ENCODE results near the gene RANBP10. TPM values are rescaled to one million over a fixed set of nuclear protein-coding genes. Genes with fewer than 3 reads are reported as not detected.
"Not testable (repeated sequence)": the region's sequence is repeated elsewhere in the genome, so short reads cannot be mapped to it uniquely, and the experiment has no call there.

Gene RANBP10
- total and polyA plus RNA-seq, 5 donors = 6.9 to 16.3 (median 11.6) TPM

DNA sequence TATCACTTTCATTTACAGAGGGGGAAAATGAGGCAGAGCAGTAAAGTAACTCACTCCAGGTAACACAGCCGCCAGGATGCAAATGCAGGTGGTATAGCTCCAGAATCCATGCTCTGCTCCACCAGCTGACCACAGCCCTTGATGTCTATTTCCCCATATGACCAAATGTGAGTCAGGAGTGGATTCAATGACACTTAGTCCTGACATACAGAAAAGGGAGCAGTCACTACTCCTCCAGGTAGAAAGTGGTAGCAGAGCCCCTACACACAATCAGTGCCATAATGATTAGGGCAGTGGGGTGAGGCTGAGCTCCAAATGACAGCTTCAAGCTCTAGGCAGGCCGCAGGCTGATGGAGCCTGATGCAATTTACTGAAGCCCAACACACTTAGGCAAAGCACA lies 44.0 kb downstream of the RANBP10 start:
- Histone ChIP-seq H3K27ac (ENCODE audit: low read length) (no peak overlapping the region), H3K27me3 (ENCODE audit: control insufficient read depth, insufficient read depth) (no peaks in the 10 kb centered on the region), H3K4me1 (ENCODE audit: control insufficient read depth, insufficient read depth, low read length) (no peaks in the 10 kb centered on the region), H3K4me3 (ENCODE audit: low read length) (no peak overlapping the region), H3K9me3 (ENCODE audit: control insufficient read depth, low read length) (no peaks in the 10 kb centered on the region)
- WGBS = 98% methylated on average over 2 of the region's 2 CpGs
- ATAC-seq (no peak), DNase-seq (no peak)
- intact Hi-C loops (cut with DNase I) = no loop called here

DNA sequence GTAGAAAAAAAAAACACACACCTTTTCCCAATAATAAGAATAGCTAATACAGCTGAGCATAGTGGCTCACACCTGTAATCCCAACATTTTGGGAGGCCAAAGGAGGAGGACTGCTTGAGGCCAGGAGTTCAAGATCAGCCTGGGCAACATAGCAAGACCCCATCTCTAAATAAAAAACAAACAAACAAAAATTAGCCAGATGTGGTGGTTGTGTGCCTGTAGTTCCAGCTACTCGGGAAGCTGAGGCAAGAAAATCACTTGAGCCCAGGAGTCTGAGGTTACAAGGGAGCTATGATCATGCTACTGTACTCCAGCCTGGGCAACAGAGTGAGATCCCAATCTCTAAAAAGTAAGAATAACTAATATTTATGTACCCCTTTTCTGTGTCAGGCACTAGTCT lies 44.4 kb downstream of the RANBP10 start:
- no peaks in the 10 kb centered on the region for H3K9me3 ChIP-seq (ENCODE audit: control insufficient read depth, low read length)
- H3K27ac ChIP-seq (ENCODE audit: low read length) = no peak overlapping the region
- 95% methylated on average over 1 of the region's 1 CpG for WGBS
- ATAC-seq (no peak), DNase-seq (no peak)
- no peak overlapping the region for H3K4me3 ChIP-seq (ENCODE audit: low read length)
- intact Hi-C loops (cut with DNase I) = no loop called here
- no peaks in the 10 kb centered on the region for H3K4me1 ChIP-seq (ENCODE audit: control insufficient read depth, insufficient read depth, low read length)
- H3K27me3 ChIP-seq (ENCODE audit: control insufficient read depth, insufficient read depth) = no peaks in the 10 kb centered on the region

DNA sequence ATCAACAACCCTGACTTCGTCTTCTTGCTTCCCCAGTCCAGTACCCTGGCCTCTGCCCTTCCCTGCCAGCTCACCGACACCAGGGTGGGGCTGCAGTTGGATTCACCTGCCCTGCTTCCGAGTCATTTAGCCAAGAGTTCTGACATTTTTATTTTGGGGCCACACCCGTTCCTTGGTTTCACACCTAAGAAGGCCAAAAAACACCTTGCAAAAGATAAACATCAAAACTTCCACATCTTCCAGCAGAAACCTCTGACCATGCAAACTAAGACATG lies 45.5 kb downstream of the RANBP10 start:
- ATAC-seq (no peak), DNase-seq (no peak)
- H3K27me3 ChIP-seq (ENCODE audit: control insufficient read depth, insufficient read depth) = no peaks in the 10 kb centered on the region
- H3K27ac ChIP-seq (ENCODE audit: low read length) = no peak overlapping the region
- H3K9me3 ChIP-seq (ENCODE audit: control insufficient read depth, low read length) = no peaks in the 10 kb centered on the region
- 84% methylated on average over 4 of the region's 4 CpGs for WGBS
- H3K4me1 ChIP-seq (ENCODE audit: control insufficient read depth, insufficient read depth, low read length) = no peaks in the 10 kb centered on the region
- no peak overlapping the region for H3K4me3 ChIP-seq (ENCODE audit: low read length)
- intact Hi-C loops (cut with DNase I) = no loop called here

DNA sequence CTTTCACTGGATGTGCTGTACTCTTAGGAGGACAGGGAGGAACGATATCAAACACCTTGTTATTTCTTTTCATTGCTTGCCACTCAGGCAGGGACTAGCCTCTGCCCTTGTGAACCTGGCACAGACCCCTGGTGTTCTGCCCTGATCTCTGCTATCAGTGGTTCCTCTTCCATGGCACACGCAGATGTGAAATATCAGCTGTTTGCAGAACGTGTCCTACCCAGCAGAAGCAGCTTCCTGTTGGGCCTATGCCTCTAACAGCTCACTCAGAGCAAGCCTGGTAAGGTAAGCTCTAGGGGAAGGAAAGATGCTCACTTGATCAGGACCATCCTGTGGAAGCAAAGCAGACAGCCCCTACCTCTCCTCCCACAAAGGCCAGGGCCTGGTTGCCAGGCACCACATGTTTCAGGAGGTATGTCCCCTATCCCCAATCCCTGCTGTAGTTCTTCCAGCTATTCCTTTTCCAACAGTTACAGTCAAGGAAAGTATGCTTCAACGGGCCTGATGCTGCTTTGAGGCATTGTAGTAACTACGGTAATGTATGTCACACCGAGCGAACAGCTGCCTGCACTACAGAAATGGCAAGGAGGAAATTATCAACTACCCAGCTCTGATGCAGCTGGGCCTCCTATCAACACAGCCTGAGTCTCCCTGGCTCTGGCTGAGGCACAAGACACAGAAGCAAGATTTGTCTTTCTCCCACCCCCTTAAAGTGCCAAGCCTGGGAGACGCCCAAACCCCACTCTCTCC lies 46.0 kb downstream of the RANBP10 start:
- intact Hi-C loops (cut with DNase I) = no loop called here
- H3K4me3 ChIP-seq (ENCODE audit: low read length) = no peak overlapping the region
- no peaks in the 10 kb centered on the region for H3K9me3 ChIP-seq (ENCODE audit: control insufficient read depth, low read length)
- H3K27me3 ChIP-seq (ENCODE audit: control insufficient read depth, insufficient read depth) = no peaks in the 10 kb centered on the region
- H3K27ac ChIP-seq (ENCODE audit: low read length) = no peak overlapping the region
- H3K4me1 ChIP-seq (ENCODE audit: control insufficient read depth, insufficient read depth, low read length) = no peaks in the 10 kb centered on the region
- DNase-seq (no peak), ATAC-seq (peak in 1 of 2 donors; percentile 20)
- 62% methylated on average over 8 of the region's 8 CpGs for WGBS

DNA sequence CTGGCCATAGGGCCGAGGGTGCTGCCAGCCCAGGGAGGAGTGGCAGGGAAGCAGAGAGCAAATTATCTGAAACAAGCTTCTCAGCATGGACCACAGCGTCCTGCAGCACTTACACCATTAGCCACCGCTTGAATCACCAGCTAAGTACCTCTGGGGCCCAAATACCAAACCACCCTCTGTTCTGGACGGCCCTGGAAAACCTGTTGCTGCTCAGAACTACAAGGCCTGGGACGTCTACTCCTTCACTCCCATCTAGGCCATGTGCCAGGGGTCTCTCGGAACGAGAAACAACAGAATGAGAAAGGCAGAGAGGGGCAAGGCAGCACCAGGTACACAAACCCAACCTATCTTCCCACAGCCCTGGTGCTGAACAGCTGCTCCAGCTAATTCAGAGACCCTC lies 47.4 kb downstream of the RANBP10 start:
- H3K27ac ChIP-seq (ENCODE audit: low read length) = no peak overlapping the region
- no peaks in the 10 kb centered on the region for H3K4me1 ChIP-seq (ENCODE audit: control insufficient read depth, insufficient read depth, low read length)
- H3K4me3 ChIP-seq (ENCODE audit: low read length) = no peak overlapping the region
- WGBS = 86% methylated on average over 7 of the region's 7 CpGs
- DNase-seq (no peak), ATAC-seq (no peak)
- no peaks in the 10 kb centered on the region for H3K27me3 ChIP-seq (ENCODE audit: control insufficient read depth, insufficient read depth)
- intact Hi-C loops (cut with DNase I) = no loop called here
- no peaks in the 10 kb centered on the region for H3K9me3 ChIP-seq (ENCODE audit: control insufficient read depth, low read length)

DNA sequence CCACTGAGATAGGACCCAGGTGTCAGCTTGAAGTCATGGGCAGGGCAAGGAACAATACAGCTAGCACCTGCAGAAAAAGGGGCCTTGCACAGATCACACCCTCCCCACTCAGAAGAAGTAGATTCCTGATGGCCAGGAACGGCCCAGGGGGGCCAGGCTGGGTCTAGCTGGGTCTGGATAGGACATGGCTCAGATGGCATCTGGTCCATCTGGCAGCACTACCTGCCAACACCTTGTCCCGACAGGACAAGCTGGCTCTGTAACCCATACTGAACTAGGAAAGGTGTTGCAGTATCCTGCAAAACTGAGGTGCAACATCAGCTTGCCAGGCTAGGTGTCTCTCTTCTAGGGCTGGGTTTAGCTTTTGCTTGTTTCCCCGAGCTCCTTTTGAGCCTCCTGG lies 48.4 kb downstream of the RANBP10 start:
- intact Hi-C loops (cut with DNase I) = no loop called here
- ATAC-seq = no peak
- H3K27ac ChIP-seq (ENCODE audit: low read length) = no peak overlapping the region
- WGBS = 93% methylated on average over 3 of the region's 3 CpGs
- no peaks in the 10 kb centered on the region for H3K4me1 ChIP-seq (ENCODE audit: control insufficient read depth, insufficient read depth, low read length)
- no peaks in the 10 kb centered on the region for H3K27me3 ChIP-seq (ENCODE audit: control insufficient read depth, insufficient read depth)
- H3K4me3 ChIP-seq (ENCODE audit: low read length) = no peak overlapping the region
- no peak for DNase-seq
- H3K9me3 ChIP-seq (ENCODE audit: control insufficient read depth, low read length) = no peaks in the 10 kb centered on the region

DNA sequence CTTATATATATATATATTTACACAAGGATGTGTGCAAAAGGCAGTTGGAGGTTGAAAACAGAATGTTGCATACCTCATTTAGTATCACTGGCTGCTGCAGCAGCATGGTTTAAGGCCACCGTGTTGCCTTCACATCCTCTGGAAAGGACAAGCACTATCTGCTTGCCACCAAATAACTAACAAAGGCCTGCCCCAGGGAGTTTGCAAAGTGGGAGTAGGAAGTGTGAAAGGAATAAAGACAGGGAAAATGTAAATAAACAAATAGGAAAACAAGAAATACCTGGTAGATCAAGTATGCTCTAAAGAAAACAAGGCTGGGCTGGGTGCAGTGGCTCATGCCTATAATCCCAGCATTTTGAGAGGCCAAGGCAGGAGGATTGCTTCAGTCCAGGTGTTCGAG lies 53.7 kb downstream of the RANBP10 start:
- Histone ChIP-seq H3K9me3 (ENCODE audit: control insufficient read depth, low read length) (no peaks in the 10 kb centered on the region), H3K27me3 (ENCODE audit: control insufficient read depth, insufficient read depth) (no peaks in the 10 kb centered on the region), H3K4me1 (ENCODE audit: control insufficient read depth, insufficient read depth, low read length) (no peaks in the 10 kb centered on the region), H3K27ac (ENCODE audit: low read length) (no peak overlapping the region), H3K4me3 (ENCODE audit: low read length) (no peak overlapping the region)
- DNase-seq (no peak), ATAC-seq (no peak)
- 74% methylated on average over 2 of the region's 2 CpGs for WGBS
- intact Hi-C loops (cut with DNase I) = no loop called here

DNA sequence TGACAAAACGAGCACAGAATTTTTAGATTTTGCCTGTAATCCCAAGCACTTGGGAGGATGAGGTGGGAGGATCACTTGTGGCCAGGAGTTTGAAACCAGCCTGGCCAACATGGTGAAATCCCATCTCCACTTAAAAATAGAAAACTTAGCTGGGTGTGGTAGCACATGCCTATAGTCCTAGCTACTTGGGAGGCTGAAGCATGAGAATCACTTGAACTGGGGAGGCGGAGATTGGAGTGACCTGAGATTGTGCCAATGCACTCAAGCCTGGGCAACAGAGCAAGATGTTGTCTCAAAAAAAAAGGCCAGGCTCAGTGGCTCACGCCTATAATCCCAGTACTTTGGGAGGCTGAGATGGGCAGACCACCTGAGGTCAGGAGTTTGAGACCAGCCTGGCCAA lies 55.0 kb downstream of the RANBP10 start:
- H3K4me3 ChIP-seq (ENCODE audit: low read length); H3K27me3 ChIP-seq (ENCODE audit: control insufficient read depth, insufficient read depth); intact Hi-C loops (cut with DNase I); H3K9me3 ChIP-seq (ENCODE audit: control insufficient read depth, low read length); H3K27ac ChIP-seq (ENCODE audit: low read length); ATAC-seq; DNase-seq; H3K4me1 ChIP-seq (ENCODE audit: control insufficient read depth, insufficient read depth, low read length): not testable (repeated sequence)
- over 99% methylated on average over 3 of the region's 3 CpGs for WGBS

DNA sequence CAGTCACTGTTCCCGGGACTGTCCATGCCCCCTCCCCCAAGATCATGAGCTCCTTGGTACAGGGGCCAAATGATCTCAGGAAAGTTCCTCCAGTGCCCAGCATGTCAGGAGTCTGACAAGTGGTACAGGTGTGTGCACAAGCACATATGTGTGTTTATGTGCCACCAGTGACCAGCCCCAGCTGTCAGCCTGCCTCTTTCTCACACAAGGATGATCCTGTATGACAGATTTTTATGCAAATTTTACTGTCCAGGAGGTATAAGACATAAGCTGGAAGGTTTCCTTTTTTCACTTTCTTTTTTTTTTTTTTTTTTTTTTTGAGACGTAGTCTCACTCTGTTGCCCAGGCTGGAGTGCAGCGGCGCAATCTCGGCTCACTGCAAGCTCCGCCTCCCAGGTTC lies 55.9 kb downstream of the RANBP10 start:
- Histone ChIP-seq H3K4me1 (ENCODE audit: control insufficient read depth, insufficient read depth, low read length) (no peaks in the 10 kb centered on the region), H3K27me3 (ENCODE audit: control insufficient read depth, insufficient read depth) (no peaks in the 10 kb centered on the region), H3K9me3 (ENCODE audit: control insufficient read depth, low read length) (no peaks in the 10 kb centered on the region), H3K27ac (ENCODE audit: low read length) (no peak overlapping the region), H3K4me3 (ENCODE audit: low read length) (no peak overlapping the region)
- ATAC-seq (peak in 1 of 2 donors; percentile 18), DNase-seq (no peak)
- WGBS = 96% methylated on average over 6 of the region's 6 CpGs
- intact Hi-C loops (cut with DNase I) = no loop called here

DNA sequence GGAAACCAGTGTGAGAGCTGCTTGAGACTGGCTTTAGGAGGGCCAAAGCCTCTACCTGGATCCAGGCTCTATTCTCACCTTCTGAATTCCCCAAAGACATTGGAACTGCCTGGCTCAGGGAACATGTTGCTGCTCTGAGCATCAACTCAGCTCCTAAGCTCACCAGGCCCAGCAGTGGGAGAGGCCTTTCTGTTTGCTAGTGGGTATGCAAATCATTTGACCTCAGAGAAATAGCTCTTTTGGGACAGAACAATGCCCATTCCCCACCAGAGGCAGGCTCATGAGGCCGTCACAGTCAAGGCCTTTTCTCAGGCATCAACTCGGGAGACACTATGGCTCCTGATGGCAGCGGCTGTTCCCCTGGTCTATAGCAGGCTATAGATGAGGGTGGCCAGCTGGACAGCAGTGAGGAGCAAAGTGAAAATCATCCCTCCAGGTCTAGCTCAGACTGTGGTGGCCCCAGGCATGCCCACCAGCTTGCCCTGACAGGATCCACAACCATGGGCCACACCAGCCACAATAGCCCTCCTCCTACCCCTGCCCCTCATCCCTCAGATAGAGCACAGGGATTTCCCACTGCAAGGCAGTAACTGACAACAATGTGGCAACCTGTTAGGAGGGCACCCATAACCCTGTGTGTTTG lies 56.8 kb downstream of the RANBP10 start:
- H3K27me3 ChIP-seq (ENCODE audit: control insufficient read depth, insufficient read depth) = no peaks in the 10 kb centered on the region
- 92% methylated on average over 3 of the region's 3 CpGs for WGBS
- ATAC-seq (no peak), DNase-seq (no peak)
- H3K4me1 ChIP-seq (ENCODE audit: control insufficient read depth, insufficient read depth, low read length) = no peaks in the 10 kb centered on the region
- no peak overlapping the region for H3K27ac ChIP-seq (ENCODE audit: low read length)
- H3K4me3 ChIP-seq (ENCODE audit: low read length) = no peak overlapping the region
- intact Hi-C loops (cut with DNase I) = no loop called here
- H3K9me3 ChIP-seq (ENCODE audit: control insufficient read depth, low read length) = no peaks in the 10 kb centered on the region

DNA sequence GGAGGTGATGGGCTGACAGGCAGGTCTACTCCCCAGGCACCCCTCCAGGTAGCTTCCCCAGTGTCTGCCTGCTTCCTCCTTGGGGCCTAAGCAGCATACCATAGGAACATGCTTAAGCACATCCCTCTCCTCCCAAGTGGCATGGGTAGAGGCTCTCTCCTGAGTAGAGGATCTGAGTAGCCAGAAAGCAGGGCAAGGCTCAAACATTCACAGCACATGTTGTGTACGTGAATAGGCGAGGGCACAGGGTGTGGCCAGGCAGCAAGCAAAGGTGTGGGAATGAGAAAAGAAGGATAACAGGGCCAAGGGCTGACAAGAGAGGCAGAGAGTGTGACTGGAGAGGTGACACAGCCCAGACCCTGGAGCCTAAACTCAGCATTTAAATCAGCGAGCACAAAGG lies 57.5 kb downstream of the RANBP10 start:
- H3K27ac ChIP-seq (ENCODE audit: low read length) = no peak overlapping the region
- no peaks in the 10 kb centered on the region for H3K4me1 ChIP-seq (ENCODE audit: control insufficient read depth, insufficient read depth, low read length)
- no peaks in the 10 kb centered on the region for H3K27me3 ChIP-seq (ENCODE audit: control insufficient read depth, insufficient read depth)
- intact Hi-C loops (cut with DNase I) = no loop called here
- no peaks in the 10 kb centered on the region for H3K9me3 ChIP-seq (ENCODE audit: control insufficient read depth, low read length)
- no peak overlapping the region for H3K4me3 ChIP-seq (ENCODE audit: low read length)
- WGBS = 97% methylated on average over 3 of the region's 3 CpGs
- DNase-seq (no peak), ATAC-seq (no peak)

DNA sequence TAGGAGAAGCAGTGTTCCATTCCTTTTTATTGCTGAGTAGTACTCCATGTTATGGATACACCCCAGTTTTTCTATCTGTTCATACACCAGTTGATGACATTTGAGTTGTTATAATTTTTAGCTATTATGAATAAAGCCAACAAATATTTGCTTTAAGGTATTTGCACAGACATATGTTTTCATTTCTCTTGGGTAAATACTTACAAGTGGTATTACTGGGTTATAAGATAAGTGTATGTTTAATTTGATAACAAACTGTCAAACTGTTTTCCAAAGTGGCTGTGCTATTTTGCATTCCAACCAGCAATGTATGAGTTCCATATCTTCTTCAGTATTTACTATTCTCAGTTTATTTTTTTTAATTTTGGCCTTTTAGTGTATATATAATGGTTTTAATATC lies 59.5 kb downstream of the RANBP10 start:
- Histone ChIP-seq H3K4me3 (ENCODE audit: low read length) (no peak overlapping the region), H3K27me3 (ENCODE audit: control insufficient read depth, insufficient read depth) (no peaks in the 10 kb centered on the region), H3K4me1 (ENCODE audit: control insufficient read depth, insufficient read depth, low read length) (no peaks in the 10 kb centered on the region), H3K27ac (ENCODE audit: low read length) (no peak overlapping the region), H3K9me3 (ENCODE audit: control insufficient read depth, low read length) (no peaks in the 10 kb centered on the region)
- no peak for ATAC-seq
- intact Hi-C loops (cut with DNase I) = no loop called here
- no peak for DNase-seq
